Mesenchymal stem cell (in vitro differentiated cells and primary cell): ENCODE results near the gene CHDH.

Experiments
- DNase-seq: peaks from one replicate; pipeline ENCODE4 v3.0.0-alpha.2; 2013
- H2AFZ ChIP-seq: one replicate; pipeline ENCODE4 v1.6.1; 2013; ENCODE audit warnings: low read depth, mild to moderate bottlenecking, control low read depth, inconsistent platforms, low read length, moderate library complexity
- H2AK5ac ChIP-seq: 2 replicates; pipeline ENCODE4 v1.6.1; 2013; ENCODE audit warnings: low read length, moderate library complexity, mild to moderate bottlenecking, inconsistent platforms; ENCODE audit not compliant: severe bottlenecking
- H2BK120ac ChIP-seq: one replicate; pipeline ENCODE4 v1.6.1; 2013; ENCODE audit warnings: low read depth, mild to moderate bottlenecking, inconsistent platforms, low read length, moderate library complexity
- H2BK12ac ChIP-seq, 2 experiments: one replicate each; pipeline ENCODE4 v1.6.1; 2013; ENCODE audit warnings: inconsistent platforms in 2 of 2, low read length in 2 of 2, mild to moderate bottlenecking in 2 of 2, moderate library complexity in 2 of 2, control low read depth in 1 of 2
- H2BK15ac ChIP-seq: one replicate; pipeline ENCODE4 v1.6.1; 2013; ENCODE audit warnings: mild to moderate bottlenecking, low read depth, inconsistent platforms; ENCODE audit not compliant: poor library complexity, severe bottlenecking
- H2BK5ac ChIP-seq: 2 replicates; pipeline ENCODE4 v1.6.1; 2013; ENCODE audit warnings: low read depth, mild to moderate bottlenecking, low read length, control low read depth, inconsistent platforms; ENCODE audit not compliant: poor library complexity, severe bottlenecking
- H3K14ac ChIP-seq, 2 experiments: one replicate each; pipeline ENCODE4 v1.6.1; 2013; ENCODE audit warnings: inconsistent platforms in 2 of 2, low read length in 2 of 2, control low read depth in 1 of 2, mild to moderate bottlenecking in 1 of 2, moderate library complexity in 1 of 2
- H3K18ac ChIP-seq, 2 experiments: one replicate each; pipeline ENCODE4 v1.6.1; 2013; ENCODE audit warnings: inconsistent platforms in 2 of 2, low read length in 2 of 2, control low read depth in 1 of 2, low read depth in 1 of 2, mild to moderate bottlenecking in 1 of 2
- H3K23ac ChIP-seq, 2 experiments: one replicate each; pipeline ENCODE4 v1.6.1; 2013; ENCODE audit warnings: inconsistent platforms in 2 of 2, low read length in 2 of 2, mild to moderate bottlenecking in 2 of 2, moderate library complexity in 2 of 2, control low read depth in 1 of 2
- H3K27ac ChIP-seq: 2 replicates; pipeline ENCODE4 v1.5.1; 2013; ENCODE audit warnings: mild to moderate bottlenecking, moderate library complexity, low read length, control low read depth, inconsistent platforms; ENCODE audit not compliant: poor library complexity, severe bottlenecking
- H3K27me3 ChIP-seq, 2 experiments: 2 replicates each; pipeline versions ENCODE4 v1.6.1 to v1.7.0; 2013; ENCODE audit warnings: low read length in 2 of 2, mild to moderate bottlenecking in 2 of 2, moderate library complexity in 2 of 2, control low read depth in 1 of 2, inconsistent platforms in 1 of 2; ENCODE audit not compliant: control insufficient read depth in 1 of 2, insufficient read depth in 1 of 2
- H3K36me3 ChIP-seq, 2 experiments: 2 replicates each; pipeline versions ENCODE4 v1.6.1 to v1.7.0; 2013; ENCODE audit warnings: low read length in 2 of 2, control low read depth in 1 of 2, inconsistent platforms in 1 of 2, low read depth in 1 of 2, mild to moderate bottlenecking in 1 of 2; ENCODE audit not compliant: insufficient read depth in 2 of 2, control insufficient read depth in 1 of 2
- H3K4ac ChIP-seq, 2 experiments: one replicate each; pipeline ENCODE4 v1.6.1; 2013; ENCODE audit warnings: inconsistent platforms in 2 of 2, low read length in 2 of 2, mild to moderate bottlenecking in 2 of 2, moderate library complexity in 2 of 2, control low read depth in 1 of 2, low read depth in 1 of 2
- H3K4me1 ChIP-seq: 2 replicates; pipeline ENCODE4 v1.6.1; 2013; ENCODE audit warnings: low read depth, low read length, control low read depth; ENCODE audit not compliant: control insufficient read depth, insufficient read depth
- H3K4me2 ChIP-seq: 2 replicates; pipeline ENCODE4 v1.6.1; 2013; ENCODE audit warnings: low read length, mild to moderate bottlenecking, inconsistent platforms; ENCODE audit not compliant: poor library complexity, severe bottlenecking
- H3K4me3 ChIP-seq, 2 experiments: 2 replicates each; pipeline versions ENCODE4 v1.5.1 to v1.7.0; 2013; ENCODE audit warnings: low read length in 2 of 2, mild to moderate bottlenecking in 2 of 2, control low read depth in 1 of 2, low read depth in 1 of 2; ENCODE audit not compliant: insufficient read depth in 1 of 2
- H3K79me1 ChIP-seq: replicated peaks from 2 replicates; pipeline ENCODE4 v1.6.1; 2013; ENCODE audit warnings: mild to moderate bottlenecking, control low read depth, low read length, inconsistent platforms; ENCODE audit not compliant: poor library complexity, severe bottlenecking
- H3K9ac ChIP-seq: 2 replicates; pipeline ENCODE4 v1.7.0; 2013; ENCODE audit warnings: mild to moderate bottlenecking, low read length, moderate library complexity
- H3K9me3 ChIP-seq: 2 replicates; pipeline ENCODE4 v1.7.0; 2013; ENCODE audit warnings: mild to moderate bottlenecking, low read length; ENCODE audit not compliant: control insufficient read depth
- H4K8ac ChIP-seq: one replicate; pipeline ENCODE4 v1.6.1; 2013; ENCODE audit warnings: inconsistent platforms, mild to moderate bottlenecking, low read length, moderate library complexity
- H4K91ac ChIP-seq: one replicate; pipeline ENCODE4 v1.6.1; 2013; ENCODE audit warnings: mild to moderate bottlenecking, low read length, inconsistent platforms
- WGBS: methylation state at CpG from one replicate; pipeline ENCODE4 v1.1.7; 2013; ENCODE audit warnings: mixed read lengths; 5-methylcytosine and 5-hydroxymethylcytosine counted together

Gene CHDH

GRCh38 chr3:53794597-53794996, 51.6 kb downstream of the CHDH start:
- H2BK5ac ChIP-seq = no peak overlapping the region
- H2AK5ac ChIP-seq = no peak overlapping the region
- no peak overlapping the region for H2BK120ac ChIP-seq
- H3K9ac ChIP-seq = no peak overlapping the region
- no peak overlapping the region for H3K4me3 ChIP-seq
- H2BK12ac ChIP-seq = no peak overlapping the region
- no peak overlapping the region for H2BK15ac ChIP-seq
- WGBS = 53% methylated on average over 3 of the region's 3 CpGs
- no peaks in the 10 kb centered on the region for H3K79me1 ChIP-seq
- peaks cover 2% of the 10 kb centered on the region for H3K4me1 ChIP-seq
- no peak overlapping the region for H3K14ac ChIP-seq
- no peak overlapping the region for H3K23ac ChIP-seq
- no peak overlapping the region for H3K18ac ChIP-seq
- H3K4ac ChIP-seq = no peak overlapping the region
- peaks cover 0 to 20% of the 10 kb centered on the region in 2 experiments for H3K27me3 ChIP-seq
- no peak overlapping the region for H4K91ac ChIP-seq
- H4K8ac ChIP-seq = no peak overlapping the region
- H3K9me3 ChIP-seq = no peaks in the 10 kb centered on the region
- H3K27ac ChIP-seq = no peak overlapping the region
- H3K4me2 ChIP-seq = no peak overlapping the region
- no peak for DNase-seq
- H3K36me3 ChIP-seq = no peaks in the 10 kb centered on the region
- H2AFZ ChIP-seq = no peak overlapping the region

GRCh38 chr3:53792866-53793265, 53.4 kb downstream of the CHDH start:
- Histone ChIP-seq H2BK5ac (no peak overlapping the region), H3K9me3 (no peaks in the 10 kb centered on the region), H3K27me3 (peaks cover 9 to 16% of the 10 kb centered on the region in 2 experiments), H3K36me3 (no peaks in the 10 kb centered on the region), H3K14ac (no peak overlapping the region), H2AK5ac (no peak overlapping the region), H2BK12ac (no peak overlapping the region), H3K18ac (no peak overlapping the region), H3K23ac (no peak overlapping the region), H2BK120ac (no peak overlapping the region), H3K9ac (no peak overlapping the region), H2AFZ (no peak overlapping the region), H3K79me1 (no peaks in the 10 kb centered on the region), H3K4me2 (no peak overlapping the region), H4K91ac (no peak overlapping the region), H3K4ac (no peak overlapping the region), H2BK15ac (no peak overlapping the region), H3K27ac (no peak overlapping the region), H3K4me1 (no peaks in the 10 kb centered on the region), H3K4me3 (no peak overlapping the region), H4K8ac (no peak overlapping the region)
- no peak for DNase-seq
- WGBS = 80% methylated on average over 2 of the region's 3 CpGs

GRCh38 chr3:53791317-53791716, 54.9 kb downstream of the CHDH start:
- Histone ChIP-seq H3K27me3 (peaks cover 18 to 26% of the 10 kb centered on the region in 2 experiments), H3K27ac (no peak overlapping the region), H2AFZ (no peak overlapping the region), H3K4me1 (no peaks in the 10 kb centered on the region), H4K91ac (no peak overlapping the region), H3K4ac (no peak overlapping the region), H4K8ac (no peak overlapping the region), H3K9ac (no peak overlapping the region), H3K36me3 (no peaks in the 10 kb centered on the region), H3K9me3 (no peaks in the 10 kb centered on the region), H2BK12ac (no peak overlapping the region), H2BK5ac (no peak overlapping the region), H3K18ac (no peak overlapping the region), H2BK120ac (no peak overlapping the region), H3K4me2 (no peak overlapping the region), H2BK15ac (no peak overlapping the region), H2AK5ac (no peak overlapping the region), H3K79me1 (no peaks in the 10 kb centered on the region), H3K23ac (no peak overlapping the region), H3K4me3 (no peak overlapping the region), H3K14ac (no peak overlapping the region)
- no peak for DNase-seq
- 90% methylated on average over 7 of the region's 7 CpGs for WGBS

GRCh38 chr3:53790470-53790869, 55.7 kb downstream of the CHDH start:
- Histone ChIP-seq H3K14ac (no peak overlapping the region), H2BK5ac (no peak overlapping the region), H4K8ac (no peak overlapping the region), H3K36me3 (no peaks in the 10 kb centered on the region), H3K27ac (no peak overlapping the region), H3K9me3 (no peaks in the 10 kb centered on the region), H3K18ac (no peak overlapping the region), H3K4ac (no peak overlapping the region), H3K79me1 (no peaks in the 10 kb centered on the region), H2BK12ac (no peak overlapping the region), H2AK5ac (no peak overlapping the region), H3K4me2 (no peak overlapping the region), H3K4me1 (no peaks in the 10 kb centered on the region), H4K91ac (no peak overlapping the region), H3K27me3 (peaks cover 18 to 27% of the 10 kb centered on the region in 2 experiments), H3K23ac (no peak overlapping the region), H2BK120ac (no peak overlapping the region), H3K4me3 (no peak overlapping the region), H2BK15ac (no peak overlapping the region), H3K9ac (no peak overlapping the region), H2AFZ (no peak overlapping the region)
- no peak for DNase-seq
- WGBS = 94% methylated on average over 5 of the region's 5 CpGs
